Neural cell (in vitro differentiated cells): ENCODE data around the gene TOMM22.

Source experiments
- CTCF ChIP-seq: fragments of 450-650 bp; IDR thresholded peaks from 2 replicates; pipeline ENCODE4 v1.5.1; 2014; ENCODE audit warnings: antibody characterized with exemption, mild to moderate bottlenecking, moderate library complexity; ENCODE audit not compliant: poor library complexity, severe bottlenecking
- POLR2AphosphoS5 ChIP-seq: IDR thresholded peaks from 2 replicates; pipeline ENCODE4 v1.6.1; 2012

- no peak for TF ChIP-seq POLR2AphosphoS5
- no peak for TF ChIP-seq CTCF
Measured at GRCh38 chr22:38694049-38694448, 12.3 kb downstream of the TOMM22 start.
